ENCODE measurements around the gene PIGQ.
A peak's percentile ranks its signal among the peaks of the same experiment; 100 is the strongest.

PIGQ gene

DNA sequence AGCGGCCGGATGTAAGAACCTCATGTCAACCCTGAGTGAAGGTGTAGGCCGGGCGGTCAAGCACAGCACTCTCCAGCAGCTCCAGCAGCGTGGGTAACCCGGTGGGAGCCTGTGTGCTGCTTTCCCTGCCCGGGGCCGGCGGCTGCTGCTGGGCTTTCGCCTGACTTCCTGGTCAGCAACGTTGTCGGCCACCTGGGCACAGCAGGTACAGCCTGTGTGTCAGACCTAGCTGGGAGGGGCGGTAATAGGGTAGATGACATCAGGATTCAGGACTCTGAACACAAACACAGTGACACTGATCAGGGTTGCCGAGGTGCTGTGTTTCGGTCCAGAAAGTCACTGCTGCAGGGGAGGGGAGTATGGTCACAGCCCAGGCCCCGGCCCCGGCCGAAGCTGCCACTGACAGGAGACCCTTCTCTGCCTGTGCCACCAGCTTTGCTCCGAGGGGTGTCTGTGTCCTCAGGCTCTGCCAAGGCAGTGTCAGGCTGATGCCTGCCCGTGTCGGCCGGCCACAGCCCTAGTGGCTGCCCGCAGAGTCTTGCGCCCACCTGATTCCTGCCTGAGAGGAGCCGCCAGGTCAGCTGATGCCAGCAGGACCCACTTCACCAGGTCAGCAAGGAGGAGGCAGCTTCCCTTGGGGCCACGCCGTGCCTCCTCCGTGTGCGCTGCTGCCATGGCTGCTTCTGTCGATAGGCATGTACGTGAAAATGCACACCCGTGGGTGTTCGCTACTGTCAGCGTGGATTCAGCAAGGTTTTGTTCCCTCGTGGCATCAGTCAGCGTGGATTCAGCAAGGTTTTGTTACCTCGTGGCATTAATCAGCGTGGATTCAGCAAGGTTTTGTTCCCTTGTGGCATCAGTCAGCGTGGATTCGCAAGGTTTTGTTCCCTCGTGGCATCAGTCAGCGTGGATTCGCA is 29.3 kb downstream of the PIGQ start:
- no peak for DNase-seq (ENCODE audit: low read depth in 3 of 3, low spot score in 1 of 3)

DNA sequence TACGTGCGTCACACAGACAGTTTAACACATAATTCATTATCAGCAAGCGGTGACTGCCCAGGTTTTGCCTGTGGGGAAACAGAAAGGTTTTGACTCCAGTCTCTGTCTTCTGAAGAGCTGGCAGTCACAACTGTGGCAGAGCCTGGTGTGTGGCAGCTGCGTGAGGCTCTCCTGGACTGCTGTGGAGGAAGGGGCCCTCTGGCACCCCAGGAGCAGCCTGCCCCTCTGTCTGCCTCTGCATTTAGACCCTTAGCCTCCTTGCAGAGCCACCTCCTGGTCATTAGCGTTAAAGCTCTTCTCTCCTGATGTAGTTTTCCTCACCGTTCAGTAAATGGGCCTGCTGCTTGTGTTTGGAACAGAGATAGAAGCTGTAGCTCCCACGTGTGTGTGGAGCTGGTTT is 31.0 kb downstream of the PIGQ start:
- DNase-seq (ENCODE audit: low read depth in 3 of 3, low spot score in 1 of 3) = no peak

DNA sequence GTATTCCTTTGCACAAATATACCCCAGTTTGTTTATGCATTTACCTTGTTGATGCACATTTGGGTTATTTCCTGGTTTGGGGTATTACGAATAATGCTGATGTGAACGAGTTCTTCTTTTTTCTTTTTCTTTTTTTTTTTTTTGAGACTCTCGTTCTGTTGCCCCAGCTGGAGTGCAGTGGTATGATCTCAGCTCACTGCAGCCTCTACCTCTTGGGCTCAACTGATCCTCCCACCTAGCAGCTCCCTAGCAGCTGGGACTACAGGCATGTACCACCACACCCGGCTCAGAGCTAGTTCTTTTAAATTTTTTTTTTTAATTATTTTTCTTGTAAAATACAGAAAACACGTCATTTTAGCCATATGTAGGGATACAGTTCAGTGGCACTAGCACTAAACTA is 34.2 kb downstream of the PIGQ start:
- no peak for DNase-seq (ENCODE audit: low read depth in 3 of 3, low spot score in 1 of 3)

DNA sequence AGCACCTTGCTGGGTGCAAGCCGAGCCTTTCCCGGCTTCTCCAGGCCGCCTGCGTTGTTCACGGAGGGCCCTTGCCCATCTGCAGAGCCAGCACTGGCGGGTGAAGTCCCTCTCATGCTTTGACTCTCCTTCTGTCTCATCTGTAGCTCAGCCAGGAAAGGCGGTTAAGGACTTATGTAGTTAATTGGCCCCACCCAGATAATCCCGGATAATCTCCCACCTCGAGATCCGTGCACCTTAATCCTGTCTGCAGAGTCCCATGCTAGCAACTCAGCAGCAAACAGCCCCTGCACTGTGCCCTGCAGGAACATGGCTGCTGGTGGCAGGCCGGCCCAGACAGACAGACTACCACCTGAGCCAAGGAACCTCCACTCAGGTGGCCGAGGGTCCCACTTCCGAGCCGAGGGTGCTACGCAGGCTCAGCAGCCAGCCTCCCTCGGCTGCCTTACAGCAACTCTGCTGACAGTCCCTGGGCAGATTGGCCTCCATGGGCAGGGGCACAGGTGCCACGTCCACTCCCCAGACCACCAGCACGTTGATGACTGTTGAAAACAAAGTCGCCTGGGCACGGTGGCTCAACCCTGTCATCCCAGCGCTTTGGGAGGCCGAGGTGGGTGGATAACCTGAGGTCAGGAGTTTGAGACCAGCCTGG is 37.0 kb downstream of the PIGQ start:
- no peak for DNase-seq (ENCODE audit: low read depth in 3 of 3, low spot score in 1 of 3)

DNA sequence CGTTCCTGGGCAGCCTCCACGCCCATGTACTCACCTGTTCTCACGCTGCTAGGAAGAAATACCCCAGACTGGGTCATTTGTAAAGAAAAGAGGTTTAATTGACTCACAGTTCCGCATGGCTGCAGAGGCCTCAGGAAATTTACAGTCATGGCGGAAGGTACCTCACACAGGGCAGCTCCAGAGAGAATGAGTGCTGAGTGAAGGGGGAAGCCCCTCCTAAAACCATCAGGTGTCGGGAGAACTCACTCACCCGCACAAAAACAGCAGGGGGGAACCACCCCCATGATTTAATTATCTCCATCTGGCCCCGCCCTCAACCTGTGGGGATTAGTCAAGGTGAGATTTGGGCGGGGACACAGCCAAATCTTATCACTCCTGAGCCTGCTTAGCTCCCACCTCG is 38.3 kb downstream of the PIGQ start:
- DNase-seq (ENCODE audit: low read depth in 3 of 3, low spot score in 1 of 3) = no peak

DNA sequence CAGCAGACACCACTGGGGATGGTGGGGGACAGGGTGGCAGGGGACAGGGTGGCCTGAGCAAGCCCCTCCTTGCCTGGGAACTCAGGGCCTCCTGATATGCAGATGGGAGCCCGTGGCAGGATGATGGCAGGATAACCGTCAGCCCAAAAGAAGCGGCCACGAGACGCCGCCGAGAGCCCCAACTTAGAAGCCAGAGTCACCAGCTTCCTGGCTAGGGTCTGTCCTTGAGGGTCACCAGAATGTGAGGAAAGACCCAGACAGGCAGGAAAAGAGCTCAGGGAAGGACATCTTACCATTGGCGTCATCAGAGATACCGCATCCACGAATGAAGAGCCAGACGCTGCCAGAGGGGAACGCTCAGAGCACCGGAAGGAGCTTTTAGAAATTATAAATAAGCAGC is 39.5 kb downstream of the PIGQ start:
- no peak for DNase-seq (ENCODE audit: low read depth in 3 of 3, low spot score in 1 of 3)

DNA sequence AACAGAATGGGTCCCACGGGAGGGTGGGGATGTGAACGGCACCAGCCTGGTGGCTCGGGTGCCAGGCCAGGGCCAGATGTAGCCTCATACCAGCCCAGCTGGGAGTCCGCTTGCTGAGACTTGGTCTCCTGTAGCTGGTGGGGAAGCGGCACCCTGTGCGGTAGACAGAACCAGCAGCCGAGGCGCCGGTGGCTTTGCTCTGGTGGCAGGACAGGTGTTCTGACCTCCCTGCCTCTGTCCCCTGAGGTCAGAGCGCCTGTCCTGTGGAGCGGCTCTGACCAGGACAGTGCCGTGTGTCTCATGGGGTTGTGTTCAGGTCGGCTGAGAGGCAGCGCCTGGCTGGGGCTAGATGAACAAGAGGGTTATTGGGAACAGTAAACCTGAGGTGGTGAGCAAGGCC is 40.2 kb downstream of the PIGQ start:
- no peak for DNase-seq (ENCODE audit: low read depth in 3 of 3, low spot score in 1 of 3)

DNA sequence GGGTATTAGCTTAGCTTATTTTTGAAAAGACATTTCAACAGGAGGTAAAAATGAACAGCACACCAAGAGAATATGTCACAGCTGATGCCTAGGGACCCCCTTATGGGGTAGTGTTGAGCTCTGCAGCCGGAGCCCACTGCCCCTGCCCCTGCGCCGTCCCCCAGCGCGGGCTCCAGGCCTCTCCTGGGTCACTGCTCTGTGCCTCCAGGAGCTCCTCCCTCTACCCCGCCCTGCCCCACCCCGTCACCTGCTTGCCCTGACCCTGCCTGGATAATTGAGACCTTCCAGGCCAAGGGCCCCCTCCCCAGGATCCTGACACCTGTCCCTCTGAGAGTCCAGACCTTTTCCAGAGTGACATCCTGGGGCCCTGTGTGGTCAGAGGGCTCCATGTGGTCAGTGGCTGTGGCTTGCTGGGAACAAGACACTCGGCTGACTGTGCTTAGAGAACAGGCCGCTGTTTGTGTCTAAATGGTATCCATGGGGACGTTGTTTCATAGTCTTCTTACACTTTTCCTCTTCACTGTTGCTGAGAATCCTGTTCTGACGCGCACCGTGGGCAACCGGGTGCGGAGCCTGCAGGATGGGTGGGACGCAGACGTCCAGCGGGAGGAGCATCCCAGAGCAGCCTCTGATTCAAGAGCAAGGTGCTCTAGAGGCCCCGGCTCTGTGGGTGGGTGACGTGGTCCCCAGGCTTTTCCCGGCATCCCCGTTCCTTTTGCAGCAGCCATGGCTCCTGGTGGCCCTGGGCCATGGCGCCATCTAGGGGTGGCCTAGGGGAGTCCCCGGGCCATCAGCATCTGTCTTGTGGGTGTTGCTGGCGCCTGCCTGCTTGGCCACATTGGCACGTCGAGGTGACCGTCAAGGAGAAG is 41.0 kb downstream of the PIGQ start:
- DNase-seq (ENCODE audit: low read depth in 3 of 3, low spot score in 1 of 3) = peak in 1 of 3 donors; percentile 49

DNA sequence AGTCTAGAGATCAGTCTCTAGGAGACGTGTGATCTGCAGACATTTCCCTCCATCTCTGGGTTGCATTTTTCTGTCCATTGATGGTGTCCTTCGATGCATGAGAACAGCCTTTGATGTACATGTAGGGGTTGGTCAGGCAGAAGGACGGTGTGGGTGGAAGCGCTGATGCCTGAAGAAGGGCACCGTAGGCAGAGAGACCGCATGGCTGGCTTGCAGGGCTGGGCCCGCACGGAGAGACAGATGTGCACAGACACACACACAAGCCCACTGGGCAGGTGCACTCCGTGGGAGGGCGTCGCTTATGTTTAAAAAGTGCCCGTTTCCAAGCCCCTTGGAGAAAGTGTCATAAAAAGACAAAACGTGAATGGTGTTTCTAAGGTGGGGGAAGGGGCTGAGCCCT is 45.4 kb downstream of the PIGQ start:
- DNase-seq (ENCODE audit: low read depth in 3 of 3, low spot score in 1 of 3) = no peak

DNA sequence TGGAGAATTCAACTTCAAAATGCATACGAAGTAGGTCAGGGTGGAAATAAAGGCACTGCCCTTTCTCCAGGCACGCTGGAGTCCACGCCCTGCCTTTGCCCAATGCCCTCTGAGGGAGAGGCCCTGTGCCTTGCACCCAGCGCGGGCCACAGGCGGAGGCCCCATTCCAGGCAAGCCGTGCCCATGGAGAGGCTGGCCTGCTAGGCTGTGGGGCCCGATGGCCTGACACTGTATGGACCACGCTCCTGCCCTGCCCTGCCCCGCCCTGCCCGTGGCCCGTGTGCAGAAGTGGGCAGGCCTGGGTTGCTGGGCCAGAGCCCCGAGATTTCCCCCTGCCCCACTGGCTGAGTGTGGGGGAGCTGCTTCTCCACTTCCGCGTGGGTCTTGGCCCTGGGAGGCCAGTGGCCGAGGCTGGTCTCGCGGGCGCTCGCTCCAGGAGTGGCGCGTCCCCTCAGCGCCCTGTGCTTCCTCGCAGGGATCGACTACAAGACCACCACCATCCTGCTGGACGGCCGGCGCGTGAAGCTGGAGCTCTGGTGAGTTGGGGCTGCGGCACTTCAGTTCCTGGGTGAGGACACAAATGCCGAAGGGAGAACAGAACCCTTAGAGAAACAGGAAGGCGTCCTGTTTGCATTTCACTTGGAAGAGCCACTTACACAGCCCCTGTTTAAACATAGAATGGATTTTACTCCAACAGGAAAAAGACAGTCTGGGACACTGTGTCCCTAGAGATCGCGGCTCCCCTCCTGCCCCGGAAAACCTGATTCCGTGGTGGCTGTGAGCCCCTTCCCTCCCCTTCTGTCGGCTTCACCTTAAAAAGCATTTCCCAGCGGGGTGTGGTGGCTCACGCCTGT is 47.2 kb downstream of the PIGQ start:
- no peak for DNase-seq (ENCODE audit: low read depth in 3 of 3, low spot score in 1 of 3)

DNA sequence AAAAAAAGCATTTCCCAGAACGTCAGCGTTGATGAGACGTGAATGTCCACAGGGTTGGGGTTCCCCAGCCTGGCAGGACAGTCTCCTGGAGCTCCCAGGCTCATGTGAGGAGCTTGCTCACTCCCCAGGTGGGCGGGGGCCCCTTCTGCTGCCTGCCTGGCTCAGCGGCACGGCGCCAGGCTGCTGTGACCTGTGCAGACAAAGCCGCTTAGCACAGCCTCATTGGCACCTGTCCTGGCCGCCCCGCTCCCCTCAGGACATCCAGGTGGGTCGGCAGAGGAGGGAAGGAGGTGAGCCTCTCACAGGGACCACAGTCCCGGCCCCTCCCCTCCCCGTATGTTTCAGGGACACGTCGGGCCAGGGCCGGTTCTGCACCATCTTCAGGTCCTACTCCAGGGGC is 48.1 kb downstream of the PIGQ start:
- DNase-seq (ENCODE audit: low read depth in 3 of 3, low spot score in 1 of 3) = no peak

DNA sequence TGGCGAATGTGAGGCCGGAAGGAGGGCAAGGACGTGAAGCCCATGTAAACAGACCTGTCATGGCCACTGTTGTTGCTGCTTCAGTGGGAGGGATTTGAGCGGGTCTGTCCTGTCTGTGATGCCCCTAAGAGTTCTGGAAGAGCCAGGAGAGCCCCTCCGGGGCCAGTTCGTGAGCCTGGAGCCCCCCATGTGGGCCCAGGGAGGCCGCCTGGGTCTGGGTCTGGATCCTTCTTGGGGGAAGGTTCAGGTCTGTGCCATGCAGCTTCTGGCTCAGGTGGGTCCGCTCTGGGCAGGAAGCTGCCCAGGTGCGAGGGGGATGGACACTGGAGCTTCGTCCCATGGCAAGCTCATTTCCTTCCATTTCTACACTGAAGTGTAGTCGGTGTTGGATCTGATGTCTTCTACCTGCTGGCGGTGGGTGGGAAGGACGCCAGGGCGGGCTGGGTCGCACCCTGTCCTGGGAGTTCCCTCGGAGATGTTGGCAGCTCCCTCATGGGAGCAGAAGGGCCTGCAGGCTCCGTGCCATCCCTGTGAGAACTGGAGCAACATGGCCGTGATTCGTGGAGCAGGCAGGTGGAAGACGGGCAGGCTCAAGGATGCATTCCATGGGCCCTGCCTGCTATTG is 49.8 kb downstream of the PIGQ start:
- DNase-seq (ENCODE audit: low read depth in 3 of 3, low spot score in 1 of 3) = no peak

DNA sequence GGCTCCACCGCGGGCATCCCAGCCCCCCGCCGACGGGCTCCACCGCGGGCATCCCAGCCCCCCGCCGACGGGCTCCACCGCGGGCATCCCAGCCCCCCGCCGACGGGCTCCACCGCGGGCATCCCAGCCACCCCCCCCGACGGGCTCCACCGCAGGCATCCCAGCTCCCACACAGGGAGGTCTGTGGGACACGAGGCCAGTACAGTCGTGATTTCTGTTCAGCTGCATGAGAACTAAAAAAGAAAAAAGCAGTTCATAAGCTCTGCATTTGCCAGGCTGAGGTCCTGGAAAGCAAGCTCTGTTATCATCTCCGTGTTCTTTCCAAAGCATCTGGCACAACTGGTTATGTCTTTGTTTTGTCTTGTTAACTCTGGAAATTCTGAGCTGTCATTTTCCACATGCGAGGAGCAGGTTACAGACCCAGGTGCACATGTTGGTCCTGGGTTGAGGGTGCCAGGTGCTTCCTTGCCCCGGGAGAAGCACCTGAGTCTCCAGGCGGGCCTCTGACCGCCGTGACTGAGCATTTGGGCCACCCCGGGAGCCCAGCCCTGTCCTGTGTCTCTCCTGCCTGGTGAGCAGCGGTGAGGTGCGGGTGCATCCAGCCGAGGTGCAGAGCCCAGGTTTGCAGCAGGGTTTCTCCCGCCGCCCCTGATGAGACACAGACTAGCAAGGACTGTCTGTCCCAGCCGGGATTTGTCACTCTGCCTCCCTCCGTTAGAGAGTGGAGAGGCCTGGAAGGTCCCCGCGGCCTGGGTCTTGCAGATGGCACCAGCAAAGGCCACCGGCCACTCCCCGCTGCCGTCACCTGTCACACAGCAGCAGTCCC is 51.1 kb downstream of the PIGQ start:
- DNase-seq (ENCODE audit: low read depth in 3 of 3, low spot score in 1 of 3) = no peak

DNA sequence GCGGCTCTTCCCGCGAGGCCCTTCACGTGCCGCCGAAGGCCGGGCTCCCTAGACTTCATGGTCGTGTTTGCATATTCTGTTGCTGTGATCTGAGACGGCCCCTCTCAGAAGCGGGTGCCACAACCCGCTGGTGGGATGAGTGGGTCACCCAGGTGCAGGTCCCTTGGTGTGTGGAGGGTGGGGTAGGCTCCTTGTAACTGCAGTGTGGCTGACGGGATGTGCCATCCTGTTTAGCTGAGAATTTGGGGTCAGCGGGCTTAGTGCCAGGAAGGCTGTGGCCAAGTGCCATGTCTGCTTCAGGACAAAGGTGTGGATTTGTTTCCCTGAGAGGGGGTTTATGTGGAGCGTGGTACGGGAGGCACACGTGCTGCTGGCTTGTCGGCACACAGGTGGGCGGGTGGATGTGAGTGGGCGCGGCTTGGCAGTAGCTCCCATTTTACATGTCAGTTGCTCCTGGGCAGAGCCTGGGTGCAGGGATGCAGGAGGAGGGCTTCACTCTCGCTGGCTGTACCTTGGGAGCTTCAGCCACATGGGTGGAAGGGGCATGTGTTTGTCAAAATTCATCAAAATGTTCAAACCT is 51.8 kb downstream of the PIGQ start:
- no peak for DNase-seq (ENCODE audit: low read depth in 3 of 3, low spot score in 1 of 3)

DNA sequence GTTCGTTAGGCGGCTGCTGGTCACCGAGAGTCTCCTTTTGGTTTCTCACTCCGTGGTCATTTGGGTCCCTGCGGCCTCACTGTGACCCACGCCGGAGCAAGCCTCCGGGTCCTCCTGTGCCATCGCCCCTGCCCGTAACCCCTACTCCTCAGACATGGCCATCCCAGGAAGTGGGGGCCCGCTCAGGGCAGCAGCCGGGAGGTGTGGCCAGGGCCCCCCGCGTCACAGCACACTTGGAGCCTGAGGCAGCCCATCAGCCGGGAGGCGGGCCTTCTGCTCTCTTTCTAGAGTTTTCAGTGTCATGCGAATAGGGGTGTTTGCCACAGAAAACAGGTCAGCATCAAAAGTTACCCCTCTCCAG is 53.1 kb downstream of the PIGQ start:
- no peak for DNase-seq (ENCODE audit: low read depth in 3 of 3, low spot score in 1 of 3)

DNA sequence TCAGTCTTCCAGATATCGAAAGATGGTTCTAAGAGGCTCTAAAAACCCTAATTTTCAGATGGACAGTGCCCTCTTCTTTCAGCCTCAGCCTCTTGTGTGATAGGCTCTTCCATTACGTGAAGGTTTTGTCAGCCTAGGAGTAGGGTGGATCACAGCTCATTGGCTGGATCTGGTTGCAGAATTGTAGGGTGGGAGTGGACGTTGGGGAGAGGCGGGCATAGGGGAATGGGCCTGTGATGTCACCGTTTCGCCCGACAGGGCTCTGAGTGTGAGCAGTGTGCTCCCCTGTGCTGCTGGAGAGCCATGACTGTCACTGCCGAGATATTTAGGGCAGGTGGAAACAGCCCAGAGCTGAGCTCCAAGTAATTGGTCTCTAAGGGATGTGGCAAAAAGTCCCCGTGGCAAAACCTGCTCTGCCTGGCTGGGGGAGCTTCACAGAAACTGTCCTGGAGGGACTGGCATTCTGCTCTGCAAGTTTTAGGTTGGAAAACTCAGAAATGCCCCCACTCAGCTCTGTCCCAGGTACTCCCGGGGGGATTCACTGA is 54.8 kb downstream of the PIGQ start:
- DNase-seq (ENCODE audit: low read depth in 3 of 3, low spot score in 1 of 3) = no peak

DNA sequence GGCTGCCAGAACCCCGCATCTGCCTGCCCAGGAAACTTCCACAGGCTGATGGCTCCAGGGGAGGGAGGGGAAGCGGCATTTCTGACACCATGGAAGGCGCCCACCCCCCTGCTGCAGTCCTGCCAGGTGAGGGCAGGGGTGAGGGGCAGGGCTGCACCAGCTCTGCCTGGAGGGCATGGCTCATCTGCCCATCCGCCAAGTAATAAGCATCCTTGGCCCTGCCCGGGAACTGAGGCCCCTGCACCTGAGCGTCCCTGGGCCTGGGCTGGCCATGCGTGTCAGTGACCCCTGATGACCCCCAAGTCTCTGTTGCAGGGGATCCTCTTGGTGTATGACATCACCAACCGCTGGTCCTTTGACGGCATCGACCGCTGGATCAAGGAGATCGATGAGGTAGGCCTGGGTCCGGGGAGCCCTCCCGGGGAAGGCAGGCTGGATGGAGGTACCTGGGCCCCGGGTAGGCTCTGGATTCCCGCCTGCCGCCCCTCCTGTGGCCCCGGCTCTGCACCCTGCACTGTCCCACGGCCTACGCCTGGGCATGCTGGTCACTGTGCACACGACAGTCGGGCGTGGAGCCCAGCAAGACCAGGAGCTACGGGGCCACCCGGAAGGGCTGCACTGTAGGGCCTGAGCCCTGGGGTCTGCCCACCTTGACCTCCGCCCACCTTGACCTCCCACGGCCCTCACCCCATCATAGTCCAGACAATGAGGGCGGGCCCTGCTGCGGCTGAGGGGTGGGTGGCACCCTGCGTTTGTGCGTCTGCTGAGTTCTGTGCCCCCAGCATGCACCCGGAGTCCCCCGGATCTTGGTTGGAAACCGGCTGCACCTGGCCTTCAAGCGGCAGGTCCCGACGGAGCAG is 55.6 kb downstream of the PIGQ start:
- no peak for DNase-seq (ENCODE audit: low read depth in 3 of 3, low spot score in 1 of 3)
